ENCODE measurements around the gene DRC1.

The DRC1 gene

DNA sequence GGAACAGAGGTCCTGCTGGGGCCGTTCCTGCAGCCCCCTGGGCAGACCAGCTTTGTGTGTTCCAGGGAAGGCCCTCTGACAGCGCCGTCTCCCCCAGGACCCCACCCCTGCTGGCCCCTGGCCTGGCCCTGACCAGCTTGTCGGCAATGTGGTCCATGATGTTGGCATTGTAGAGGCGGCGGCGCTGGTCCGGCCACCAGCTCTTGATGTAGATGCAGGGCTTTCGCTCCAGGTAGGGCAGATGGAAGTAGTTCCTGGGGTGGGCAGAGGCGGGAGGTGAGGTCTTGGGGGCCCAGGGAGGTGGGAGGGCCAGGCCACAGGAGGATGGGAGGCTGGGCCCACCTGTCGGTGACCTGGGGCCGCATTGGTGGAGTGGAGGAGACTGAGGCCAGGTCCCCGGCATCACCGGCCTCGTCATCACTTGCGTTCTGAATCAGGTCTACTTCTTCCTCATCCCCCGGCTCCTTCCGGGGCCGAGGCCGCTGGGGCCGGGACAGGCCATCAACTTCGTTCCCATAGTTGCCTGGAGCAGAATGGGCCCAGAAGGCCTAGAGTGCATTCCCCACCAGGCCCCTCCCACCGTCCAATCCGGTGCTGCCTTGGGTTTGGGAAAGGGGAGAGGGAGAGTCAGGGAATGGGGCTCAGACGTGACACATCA, 77.5 kb downstream of the DRC1 start:
- no peak for DNase-seq

DNA sequence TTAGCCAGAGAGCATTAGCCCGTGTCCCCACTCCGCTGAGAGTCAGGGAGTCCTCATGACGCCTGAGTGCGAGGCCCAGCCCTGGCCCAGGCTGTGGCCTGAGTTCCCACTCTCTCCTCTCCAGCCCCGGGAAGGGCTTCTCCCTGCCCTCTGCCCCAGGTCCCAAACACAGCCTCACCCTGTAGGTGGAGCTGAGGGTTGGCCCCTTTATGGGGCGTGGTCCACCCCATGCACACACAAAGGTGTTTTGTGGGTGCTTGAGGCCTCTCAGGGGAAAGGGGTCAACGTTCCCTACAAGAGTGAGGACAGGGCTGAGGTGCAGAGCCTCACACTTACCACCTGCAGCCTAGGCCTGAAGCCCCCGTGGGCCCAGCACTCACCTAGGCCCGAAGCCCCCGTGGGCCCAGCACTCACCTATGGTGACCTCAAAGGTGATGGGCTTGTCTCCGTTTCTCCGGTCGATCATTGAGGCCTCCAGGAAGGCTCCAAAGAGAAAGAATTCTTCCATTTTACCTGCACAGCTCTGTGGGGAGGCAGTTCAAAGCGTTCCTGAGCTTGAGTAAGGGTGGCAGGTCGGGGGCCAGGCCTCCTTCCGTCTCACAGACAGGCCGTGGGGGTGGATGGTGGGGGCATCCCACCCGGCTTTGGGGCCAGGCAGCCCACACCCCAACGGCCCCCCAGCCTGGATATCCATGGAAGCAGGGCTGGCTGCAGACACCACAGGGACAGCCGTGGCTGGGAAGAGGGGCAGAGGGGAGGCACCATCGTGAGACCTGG, 78.3 kb downstream of the DRC1 start:
- DNase-seq, result no peak

DNA sequence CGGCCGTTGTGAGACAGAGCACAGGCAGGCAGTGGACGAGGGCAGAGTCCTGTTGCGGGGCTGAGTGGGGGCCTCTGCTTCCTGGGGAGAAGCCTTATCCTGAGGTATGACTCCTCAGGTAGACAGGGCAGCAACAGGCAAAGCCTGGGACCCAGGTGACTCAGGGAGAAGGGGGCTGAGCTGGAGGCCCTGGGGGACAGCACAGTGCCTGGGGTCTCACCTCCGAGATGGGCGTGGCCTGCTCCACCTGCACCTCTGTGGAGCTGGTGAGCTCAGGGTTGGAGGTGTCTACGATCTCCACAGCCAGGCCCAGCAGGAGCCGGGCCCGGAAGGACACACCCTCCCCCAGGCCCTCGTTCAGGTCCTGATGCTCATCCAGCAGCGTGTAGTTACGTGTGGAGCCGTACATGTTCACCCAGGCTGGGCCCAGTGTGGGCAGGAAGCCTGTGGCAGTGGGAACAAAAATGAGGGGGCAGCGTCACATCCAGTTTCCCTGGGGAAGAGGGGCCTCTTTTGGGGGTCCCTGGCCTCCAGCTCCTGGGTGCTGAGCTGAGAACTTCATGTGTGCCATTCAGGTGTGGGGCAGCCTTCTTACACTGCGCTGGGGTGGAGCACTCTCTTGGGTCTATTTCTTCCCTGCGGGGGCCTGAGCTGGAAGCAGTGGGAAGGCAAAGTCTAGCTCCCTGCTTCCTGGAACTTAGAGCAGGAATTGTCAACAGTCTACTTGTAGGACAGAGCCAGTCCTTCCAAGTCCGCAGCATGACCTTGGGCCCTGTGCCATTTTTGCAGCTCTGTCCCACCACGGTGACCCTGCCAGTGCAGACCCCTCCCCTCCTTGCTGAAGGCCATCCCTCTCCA, 79.1 kb downstream of the DRC1 start:
- no peak for DNase-seq

DNA sequence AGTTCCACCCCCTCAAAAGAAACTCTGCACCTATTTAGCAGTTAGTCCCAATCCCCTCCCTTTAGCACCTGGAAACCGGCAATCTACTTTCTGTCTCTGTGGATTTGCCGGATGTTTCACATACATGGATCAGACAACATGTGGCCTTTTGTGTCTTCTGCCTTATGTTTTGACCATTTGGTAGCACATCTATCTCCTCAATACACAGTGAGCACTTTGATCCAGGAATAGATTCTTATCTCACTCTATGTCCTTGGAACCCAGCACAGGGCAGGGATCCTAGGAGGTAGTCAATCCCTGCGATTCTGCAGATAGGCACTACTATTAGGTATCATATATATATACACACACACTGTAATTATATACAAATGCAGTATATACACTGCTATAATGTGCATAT, 80.0 kb downstream of the DRC1 start:
- no peak for DNase-seq

DNA sequence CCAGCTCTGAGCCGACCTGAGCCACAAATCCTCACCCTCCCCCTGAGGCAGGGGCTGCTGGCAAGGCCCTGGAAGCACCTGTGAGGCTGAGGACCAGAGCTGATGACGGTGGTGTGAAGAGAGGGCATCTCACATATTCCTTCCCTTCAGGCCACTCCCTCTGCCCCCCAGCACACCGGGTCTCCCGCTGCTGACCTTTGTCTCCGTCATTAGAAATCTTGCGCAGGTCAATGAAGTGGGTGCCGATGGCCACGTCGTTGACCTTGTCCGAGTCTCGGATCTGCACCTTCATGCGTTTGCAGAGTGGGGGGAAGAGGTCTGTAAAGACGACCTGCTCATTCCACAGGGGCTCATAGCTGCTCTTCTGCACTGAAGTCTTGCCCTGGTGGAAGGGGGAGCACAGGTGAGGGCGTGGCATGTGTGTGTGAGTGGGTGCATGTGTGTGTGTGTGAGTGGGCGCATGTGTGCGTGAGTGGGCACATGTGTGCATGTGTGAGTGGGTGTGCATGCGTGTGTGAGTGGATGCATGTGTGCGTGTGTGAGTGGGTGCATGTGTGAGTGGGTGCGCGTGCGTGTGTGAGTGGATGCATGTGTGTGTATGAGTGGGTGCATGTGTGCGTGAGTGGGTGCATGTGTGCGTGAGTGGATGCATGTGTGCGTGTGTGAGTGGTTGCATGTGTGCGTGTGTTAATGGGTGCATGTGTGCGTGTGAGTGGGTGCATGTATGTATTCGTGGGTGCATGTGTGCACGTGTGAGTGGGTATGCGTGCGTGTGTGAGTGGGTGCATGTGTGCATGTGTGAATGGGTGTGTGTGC, 80.7 kb downstream of the DRC1 start:
- DNase-seq, result no peak

DNA sequence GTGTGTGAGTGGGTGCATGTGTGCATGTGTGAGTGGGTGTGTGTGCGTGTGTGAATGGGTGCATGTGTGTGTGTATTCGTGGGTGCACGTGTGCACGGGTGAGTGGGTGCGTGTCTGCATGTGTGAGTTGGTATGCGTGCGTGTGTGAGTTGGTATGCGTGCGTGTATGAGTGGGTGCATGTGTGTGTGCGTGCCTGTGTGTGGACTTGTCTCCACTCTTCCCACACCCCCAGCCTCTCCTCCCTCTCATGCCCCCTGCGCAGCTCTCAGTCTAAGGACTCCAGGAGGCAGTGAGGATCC, 81.3 kb downstream of the DRC1 start:
- DNase-seq, result no peak

DNA sequence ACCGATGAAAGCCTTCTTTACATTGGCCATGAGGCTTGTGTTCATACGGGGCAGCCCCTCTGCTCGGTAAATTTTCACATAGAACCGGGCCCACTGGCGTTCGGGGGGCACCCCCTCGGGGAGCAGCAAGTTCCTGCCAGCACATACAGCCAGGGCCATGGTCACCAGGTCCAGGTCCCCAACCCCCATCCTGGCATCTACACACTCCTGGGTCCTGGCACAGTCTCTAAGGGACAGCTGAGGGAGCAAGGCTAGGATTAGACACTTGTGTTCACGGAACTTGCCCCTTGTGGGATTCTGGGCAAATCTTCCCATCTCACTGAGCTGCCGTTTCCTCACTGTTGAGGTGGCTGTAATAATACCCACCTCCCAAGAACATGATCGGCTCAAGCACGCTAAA, 81.8 kb downstream of the DRC1 start:
- DNase-seq, result no peak

DNA sequence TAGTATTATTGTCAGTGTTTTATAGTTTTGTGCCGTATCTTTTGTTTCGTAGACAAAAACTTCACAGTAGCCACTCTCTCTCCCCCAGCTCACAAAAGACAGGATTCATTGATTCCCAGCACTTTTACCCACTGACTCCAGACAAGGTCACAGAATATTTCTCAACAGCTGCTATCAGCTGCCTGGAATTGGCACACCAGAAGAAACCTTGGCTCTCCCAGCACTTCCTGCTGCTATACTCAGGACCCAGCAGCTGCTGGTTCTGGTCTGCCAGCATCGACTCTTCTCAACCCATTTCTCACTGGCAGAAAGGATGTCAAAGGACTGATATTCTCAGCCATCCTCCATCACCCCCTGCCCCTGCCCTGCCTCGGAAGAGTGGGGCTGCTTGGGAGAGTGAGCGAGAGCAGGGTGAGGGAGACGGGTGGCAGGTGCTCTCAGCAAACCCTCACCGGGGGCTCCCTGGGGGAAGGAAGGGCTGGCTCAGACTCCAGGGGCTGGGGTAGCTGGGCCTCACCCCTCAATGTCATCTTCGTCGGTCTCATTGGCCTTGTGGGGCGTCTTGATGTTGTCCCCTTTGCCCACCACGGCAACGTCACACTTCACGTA, 82.3 kb downstream of the DRC1 start:
- DNase-seq, result no peak

DNA sequence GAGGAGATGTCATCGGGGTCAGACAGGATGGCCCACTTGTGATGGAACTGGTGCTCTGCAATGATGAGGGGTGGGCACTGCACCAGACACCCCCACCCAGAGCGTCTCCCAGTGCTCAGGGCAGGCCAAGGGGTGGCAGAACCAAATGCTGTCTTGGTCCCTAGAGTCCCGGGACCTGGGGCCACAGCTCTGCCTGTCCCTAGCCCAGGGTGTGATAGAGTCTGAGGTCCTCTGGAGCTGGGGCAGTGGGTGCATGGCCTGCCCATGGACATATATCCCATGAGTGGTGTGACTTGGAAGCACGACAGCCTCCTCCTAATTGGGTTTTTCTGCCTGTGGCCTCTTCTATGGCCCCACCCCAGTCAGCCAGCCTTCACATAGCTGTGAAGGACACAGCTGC, 82.9 kb downstream of the DRC1 start:
- DNase-seq, result no peak

DNA sequence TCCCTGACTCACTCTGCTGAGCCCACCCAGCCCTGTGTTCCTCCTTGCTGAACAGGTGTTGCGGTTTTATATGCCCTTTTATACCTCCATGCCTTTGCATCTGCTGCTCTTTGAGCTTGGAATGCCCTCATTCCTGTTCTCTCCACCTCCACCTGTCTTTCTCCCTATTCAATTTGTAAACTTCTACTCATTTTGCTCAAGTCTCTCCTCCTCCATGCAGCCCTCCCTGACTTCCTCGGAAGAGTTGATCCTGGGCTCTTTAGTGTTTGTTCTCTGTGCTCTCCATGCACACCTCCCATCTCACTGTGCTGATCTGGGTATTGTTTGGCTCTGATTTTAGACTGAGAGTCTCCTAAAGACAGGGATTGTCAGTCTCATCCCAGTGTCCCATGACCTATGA, 83.4 kb downstream of the DRC1 start:
- no peak for DNase-seq

DNA sequence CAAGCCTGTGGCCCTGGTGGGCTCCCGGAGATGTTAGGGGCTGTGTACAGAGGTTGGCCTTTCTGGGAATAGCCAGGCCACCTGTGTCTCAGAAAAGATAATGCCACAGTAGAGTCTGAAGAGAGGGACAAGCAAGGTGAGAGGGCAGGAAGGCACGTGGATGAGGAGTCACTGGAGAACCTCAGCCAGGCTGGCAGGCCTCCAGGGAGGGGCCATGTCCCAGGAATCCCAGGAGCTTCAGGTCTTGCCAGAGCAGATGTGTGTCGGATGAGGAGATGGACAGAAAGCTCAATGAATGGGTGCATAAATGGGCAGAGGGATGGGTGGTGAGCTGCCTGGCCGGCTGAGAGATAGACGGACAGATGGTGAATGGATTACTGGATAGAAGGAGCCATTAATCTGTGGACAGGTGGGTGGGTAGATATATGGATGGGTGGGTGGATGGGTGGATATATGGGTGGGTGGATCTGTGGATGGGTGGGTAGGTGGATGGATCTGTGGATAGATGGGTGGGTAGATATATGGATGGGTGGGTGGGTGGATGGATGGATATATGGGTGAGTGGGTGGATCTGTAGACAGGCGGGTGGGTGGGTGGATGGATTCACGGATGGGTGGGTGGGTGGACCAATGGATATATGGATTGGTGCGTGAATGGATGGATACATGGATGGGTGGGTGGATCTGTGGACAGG, 84.2 kb downstream of the DRC1 start:
- DNase-seq, result no peak

DNA sequence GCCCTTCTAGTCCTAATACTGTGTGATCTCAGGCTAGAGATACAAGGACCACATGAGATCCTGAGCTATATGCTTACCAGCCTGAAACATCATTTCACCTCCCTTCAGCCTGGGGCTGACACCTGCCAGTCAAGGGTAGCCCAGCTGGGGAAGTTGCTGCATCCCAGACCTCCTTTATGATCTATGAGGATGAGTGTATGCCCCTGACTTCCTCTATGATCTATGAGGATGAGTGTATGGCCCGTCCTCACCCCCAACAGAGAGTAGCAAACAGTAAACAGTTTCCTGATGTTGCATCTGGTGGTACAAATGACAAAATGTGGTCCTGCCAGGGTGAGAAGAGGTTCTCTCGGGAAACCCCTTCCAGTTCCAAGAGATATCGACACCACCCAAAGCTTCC, 85.1 kb downstream of the DRC1 start:
- no peak for DNase-seq

DNA sequence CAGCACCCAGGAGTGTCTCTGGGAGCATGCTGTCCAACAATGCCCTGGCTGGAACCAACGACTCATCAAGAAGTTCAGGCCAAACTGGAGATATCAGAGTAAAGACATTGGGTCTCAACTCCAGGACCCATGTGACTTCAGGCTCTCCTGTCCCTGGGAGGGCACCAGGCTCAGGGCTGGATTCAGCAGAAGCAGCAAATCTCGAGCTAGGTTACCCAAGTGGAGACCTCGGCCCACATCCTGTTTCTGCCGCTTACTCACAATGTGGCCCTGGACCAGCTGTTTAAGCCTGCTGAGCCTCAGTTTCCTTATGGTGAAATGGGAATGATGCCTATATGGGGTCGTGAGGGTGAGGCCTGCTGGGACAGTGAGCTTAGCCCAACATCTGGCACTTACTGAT, 85.5 kb downstream of the DRC1 start:
- no peak for DNase-seq

DNA sequence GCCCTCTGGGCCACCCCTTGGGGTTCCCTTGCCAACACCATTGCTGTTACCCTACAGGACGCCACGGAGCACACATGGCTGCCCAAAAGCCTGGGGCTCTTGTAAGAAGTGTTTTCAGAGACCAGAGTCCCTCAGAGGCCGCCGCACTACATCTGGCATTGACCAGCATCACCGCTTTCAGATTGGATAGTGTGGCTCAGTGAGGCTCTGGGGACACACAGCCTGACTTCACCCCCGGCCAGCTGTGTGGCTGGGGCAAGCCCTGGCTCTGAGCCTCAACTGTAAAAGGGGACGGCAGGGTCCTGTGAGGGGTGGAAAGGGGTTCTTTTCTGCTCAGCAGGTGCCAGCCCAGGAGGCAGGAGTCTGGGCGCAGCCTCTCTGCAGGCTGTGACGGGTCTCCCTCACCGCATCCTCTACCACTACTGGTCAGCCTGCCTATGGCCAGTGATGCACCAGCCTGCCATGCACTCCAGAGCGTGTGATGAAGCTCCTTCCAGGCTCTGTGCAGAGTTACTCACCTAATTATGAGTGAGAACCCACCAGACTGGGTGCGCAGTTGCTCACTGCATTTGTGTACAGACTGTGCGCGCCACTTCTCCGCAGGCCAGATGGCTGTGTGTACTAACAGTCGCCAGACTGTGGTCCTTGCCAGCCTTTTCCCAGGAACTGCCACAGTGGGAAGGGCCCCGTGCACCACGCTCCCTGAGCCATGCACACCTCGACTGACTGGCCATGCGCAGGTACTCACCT, 86.9 kb downstream of the DRC1 start:
- DNase-seq, result no peak

DNA sequence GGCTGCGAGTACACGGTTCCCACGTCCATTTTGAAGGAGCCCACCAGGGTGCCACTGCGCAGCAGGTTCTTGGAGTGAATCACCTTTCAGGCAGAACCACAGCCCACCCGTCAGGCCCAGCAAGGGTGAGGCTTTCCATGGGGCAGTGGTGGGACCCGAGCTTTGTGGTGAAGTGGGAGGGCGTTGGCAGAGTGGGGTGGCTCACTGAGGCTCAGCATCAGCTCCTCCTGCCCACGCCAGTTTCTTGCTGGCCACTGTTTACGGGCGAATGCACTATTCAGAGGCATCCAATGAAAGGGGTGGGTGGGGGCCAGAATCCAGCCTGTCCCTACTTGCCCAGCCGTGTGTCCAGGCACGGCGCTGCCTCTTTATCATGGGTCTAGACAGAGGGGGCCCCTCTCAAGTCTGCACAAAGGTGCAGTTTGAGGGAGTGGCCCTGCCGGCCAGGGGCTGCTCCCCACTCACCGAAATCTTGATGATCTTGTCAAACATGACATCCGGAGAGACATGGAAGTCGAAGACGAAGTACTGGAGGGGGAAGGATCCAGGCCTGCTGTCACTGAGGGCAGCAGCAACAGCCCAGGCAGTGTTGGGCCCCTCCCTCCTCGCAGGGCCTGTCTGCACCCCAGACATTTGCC, 87.6 kb downstream of the DRC1 start:
- DNase-seq, result no peak

DNA sequence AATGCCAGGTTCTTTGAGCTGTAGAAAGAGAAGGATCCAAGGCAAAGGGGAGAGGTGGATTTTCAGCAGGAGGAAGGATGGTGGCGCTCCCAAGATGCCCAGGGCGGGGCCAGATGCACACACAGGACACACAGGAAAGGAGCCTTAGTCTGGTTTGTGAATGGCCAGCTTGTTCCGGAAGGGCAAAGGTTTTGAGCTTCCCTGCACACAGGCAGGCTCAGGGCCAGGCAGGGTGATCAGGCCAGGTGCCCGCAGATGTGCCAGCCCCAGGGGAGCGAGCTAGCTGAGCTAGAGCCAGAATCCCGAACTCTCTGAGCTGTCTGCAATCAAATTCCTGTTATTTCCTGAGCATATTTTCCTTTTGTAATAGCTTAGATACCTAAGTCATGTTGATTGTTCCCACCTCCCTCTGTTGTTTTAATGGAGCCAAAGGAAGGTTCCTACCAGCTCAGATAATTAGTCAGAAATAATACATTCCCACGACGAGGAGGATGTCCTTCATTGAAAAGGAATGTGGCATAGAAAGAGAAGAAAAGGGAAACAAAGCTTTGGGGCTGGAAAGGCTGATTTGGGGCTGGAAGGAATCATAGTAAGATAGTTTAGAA, 89.9 kb downstream of the DRC1 start:
- no peak for DNase-seq

DNA sequence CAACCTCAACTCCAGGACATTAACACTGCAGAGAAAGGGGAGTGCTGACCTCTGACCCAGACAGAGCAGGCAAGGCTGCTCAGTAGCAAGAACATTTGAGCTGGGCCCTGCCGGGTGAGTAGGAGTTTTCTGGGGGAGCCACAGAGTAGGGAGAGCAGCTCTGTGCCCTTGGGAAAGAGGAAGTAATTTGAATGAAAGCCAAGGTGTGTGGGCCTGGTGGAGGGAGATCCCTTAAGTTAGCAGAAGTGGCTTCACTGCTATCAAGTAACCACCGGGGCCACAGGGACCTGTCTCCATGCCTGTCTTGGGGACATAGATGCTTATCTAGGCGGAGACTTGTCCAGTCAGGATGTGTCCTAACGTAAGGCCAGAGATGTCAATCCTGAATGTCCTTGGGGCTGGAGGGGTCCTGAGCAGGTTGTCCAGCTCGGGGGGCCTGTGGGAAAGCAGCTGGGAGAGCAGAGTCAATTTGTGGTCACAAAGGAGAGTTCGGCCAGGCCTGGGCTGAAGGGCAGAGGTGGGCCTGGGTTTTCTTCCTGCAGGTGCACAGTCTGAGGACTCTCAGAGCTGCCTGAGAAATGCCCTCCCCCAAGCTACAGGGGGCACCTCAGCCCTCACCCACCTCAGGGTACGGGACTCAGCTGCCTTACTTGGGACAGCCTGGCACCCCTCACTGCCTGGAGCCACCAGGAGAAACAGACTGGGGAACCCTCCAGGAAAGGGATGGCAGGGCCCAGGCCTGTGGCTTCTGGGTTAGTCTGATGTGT, 91.2 kb downstream of the DRC1 start:
- no peak for DNase-seq

DNA sequence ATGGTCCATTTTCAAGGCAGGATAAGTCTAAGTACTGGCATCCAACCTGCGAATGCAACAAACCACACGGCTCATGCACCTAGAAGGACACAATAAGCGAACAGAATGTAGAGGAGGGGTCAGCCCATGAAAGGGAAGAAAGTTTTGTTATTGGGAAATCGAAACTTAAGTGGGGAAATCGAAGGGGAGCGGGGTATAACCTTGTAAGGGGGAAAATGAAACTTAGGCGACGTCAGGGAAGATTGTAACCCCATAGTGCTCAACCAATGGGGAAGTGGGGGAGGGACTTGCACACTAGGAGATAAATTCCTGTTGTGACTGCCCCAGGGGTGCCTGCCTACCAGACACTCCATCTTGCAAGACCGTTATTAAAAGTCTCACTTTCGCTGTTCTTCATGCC, 91.8 kb downstream of the DRC1 start:
- no peak for DNase-seq

DNA sequence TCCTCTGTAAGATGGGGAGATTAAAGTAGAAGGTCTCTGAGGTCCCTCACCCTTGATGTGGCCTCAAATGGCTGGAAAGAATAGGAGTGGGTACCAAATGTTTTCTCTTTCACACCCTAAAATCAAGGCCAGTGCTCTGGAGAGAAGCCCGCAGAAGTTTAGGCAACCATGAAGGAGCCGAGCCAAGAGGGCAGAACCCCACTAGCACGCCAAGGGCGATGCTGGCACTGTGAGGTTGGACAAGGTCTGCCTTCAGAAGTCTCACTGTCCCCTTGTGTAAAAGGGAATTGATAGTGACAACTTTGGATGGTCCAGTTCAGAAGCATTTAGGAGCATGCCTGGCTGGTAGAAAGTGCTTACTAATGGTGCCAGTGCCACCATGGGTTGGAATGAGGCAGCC, 92.5 kb downstream of the DRC1 start:
- DNase-seq, result no peak

DNA sequence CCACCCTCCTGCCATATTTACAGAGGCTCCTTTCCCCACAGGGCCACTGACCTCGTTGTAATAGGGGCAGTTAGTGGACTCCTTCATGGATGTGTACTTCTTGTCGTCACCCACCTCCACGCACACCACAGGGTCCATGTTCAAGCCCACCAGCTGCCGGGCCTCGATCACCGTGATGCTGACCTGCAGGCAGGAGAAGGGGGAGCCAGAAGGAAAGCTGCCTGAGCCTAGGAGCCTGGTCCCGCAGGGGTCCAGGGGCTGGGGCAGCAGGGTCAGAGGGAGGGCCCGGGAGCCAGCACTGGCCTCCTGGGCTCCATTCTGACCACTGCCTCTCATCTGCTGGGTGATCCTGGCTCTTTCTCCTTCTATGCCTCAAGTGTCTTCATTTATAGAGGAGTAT, 93.2 kb downstream of the DRC1 start:
- DNase-seq, result no peak
